WI38 (cell line): ENCODE results near the gene KIAA0040.

Source experiments
- H3K4me3 ChIP-seq: 2 replicates; pipeline ENCODE4 v1.5.1; 2011; ENCODE audit warnings: low read depth, mild to moderate bottlenecking, control low read depth, low read length
- CTCF ChIP-seq: IDR thresholded peaks from 2 replicates; pipeline ENCODE4 v1.5.1; 2012; ENCODE audit warnings: low read depth, mild to moderate bottlenecking, control low read depth, low read length

KIAA0040 gene

GRCh38 chr1:175192630-175193526 is at the start of gene KIAA0040:
TSS of gene KIAA0040 (minus strand) at chr1:175192776. CDS start at chr1:175161013, 31,763 bp downstream.
- TF ChIP-seq CTCF, result no peak
- peak within 1 kb of the TSS; percentile 51 for H3K4me3 ChIP-seq

GRCh38 chr1:175237389-175237788 is 44.8 kb upstream of the KIAA0040 start:
- no peak for TF ChIP-seq CTCF
- no peak overlapping the region for H3K4me3 ChIP-seq

- H3K4me3 ChIP-seq, result no peak overlapping the region
- TF ChIP-seq CTCF, result no peak
Measured at GRCh38 chr1:175234639-175235038, 42.1 kb upstream of the KIAA0040 start.

GRCh38 chr1:175232335-175232734 is 39.8 kb upstream of the KIAA0040 start:
- H3K4me3 ChIP-seq, result no peak overlapping the region
- no peak for TF ChIP-seq CTCF

- no peak overlapping the region for H3K4me3 ChIP-seq
- TF ChIP-seq CTCF, result no peak
Measured at GRCh38 chr1:175225805-175226129, 33.2 kb upstream of the KIAA0040 start.

- TF ChIP-seq CTCF, result no peak
- no peak overlapping the region for H3K4me3 ChIP-seq
Measured at GRCh38 chr1:175222296-175222938, 29.8 kb upstream of the KIAA0040 start.

GRCh38 chr1:175221557-175222175 is 29.1 kb upstream of the KIAA0040 start:
- TF ChIP-seq CTCF, result no peak
- no peak overlapping the region for H3K4me3 ChIP-seq
